SK-N-SH treated with all-trans-retinoic acid at 6 μM for 48 hours (cell line): ENCODE measurements around the gene PRM1.

ENCODE experiments used
- ATAC-seq: fragments of 200-7000 bp; cut with Tn5 transposase; 3 replicates; pipeline ENCODE4 v1.9.1; 2020; ENCODE audit warnings: mild to moderate bottlenecking, moderate library complexity
- ARNTL ChIP-seq: fragments of 450-650 bp; formaldehyde crosslinking; IDR thresholded peaks from 2 replicates; pipeline ENCODE4 v1.5.0; 2020; ENCODE audit warnings: low read depth, mild to moderate bottlenecking, moderate library complexity, borderline replicate concordance
- BACH2 ChIP-seq: fragments of 250-450 bp; sonication (Bioruptor Pico); IDR thresholded peaks from 2 replicates; pipeline ENCODE4 v1.9.0; 2021; ENCODE audit warnings: mild to moderate bottlenecking, borderline replicate concordance
- CSDC2 ChIP-seq: fragments of 250-450 bp; sonication (Bioruptor Pico); IDR thresholded peaks from 2 replicates; pipeline ENCODE4 v1.5.0; 2020; ENCODE audit warnings: mild to moderate bottlenecking, moderate library complexity
- ESRRG ChIP-seq: fragments of 250-450 bp; sonication (Bioruptor Pico); IDR thresholded peaks from 2 replicates; pipeline ENCODE4 v1.6.1; 2021; ENCODE audit warnings: mild to moderate bottlenecking
- GLIS3 ChIP-seq: fragments of 250-450 bp; sonication (Bioruptor Pico); IDR thresholded peaks from 2 replicates; pipeline ENCODE4 v1.5.0; 2020; ENCODE audit warnings: mild to moderate bottlenecking, moderate library complexity
- ISL1 ChIP-seq: fragments of 250-450 bp; sonication (Bioruptor Pico); IDR thresholded peaks from 2 replicates; pipeline ENCODE4 v2.1.2; 2022; ENCODE audit warnings: mild to moderate bottlenecking, moderate library complexity
- RARB ChIP-seq: fragments of 250-450 bp; sonication (Bioruptor Pico); IDR thresholded peaks from 2 replicates; pipeline ENCODE4 v1.8.0; 2021; ENCODE audit warnings: mild to moderate bottlenecking, moderate library complexity
- TCF4 ChIP-seq: fragments of 250-450 bp; sonication (Bioruptor Pico); IDR thresholded peaks from 2 replicates; pipeline ENCODE4 v1.8.0; 2021; ENCODE audit warnings: mild to moderate bottlenecking, moderate library complexity, borderline replicate concordance
- TOX ChIP-seq: fragments of 250-450 bp; sonication (Bioruptor Pico); IDR thresholded peaks from 2 replicates; pipeline ENCODE4 v1.8.0; 2021; ENCODE audit warnings: mild to moderate bottlenecking, moderate library complexity, borderline replicate concordance
- ZC3H10 ChIP-seq: fragments of 250-450 bp; sonication (Bioruptor Pico); IDR thresholded peaks from 2 replicates; pipeline ENCODE4 v1.5.1; 2021; ENCODE audit warnings: mild to moderate bottlenecking, moderate library complexity
- ZFP3 ChIP-seq: fragments of 250-450 bp; sonication (Bioruptor Pico); IDR thresholded peaks from 2 replicates; pipeline ENCODE4 v1.5.0; 2020; ENCODE audit warnings: mild to moderate bottlenecking, moderate library complexity
- ZFP30 ChIP-seq: fragments of 450-650 bp; formaldehyde crosslinking; IDR thresholded peaks from 2 replicates; pipeline ENCODE4 v1.5.0; 2022; ENCODE audit warnings: mild to moderate bottlenecking, moderate library complexity
- ZNF565 ChIP-seq: fragments of 450-650 bp; formaldehyde crosslinking; conservative IDR thresholded peaks from 2 replicates; pipeline ENCODE4 v1.5.0; 2020; ENCODE audit warnings: low read depth, mild to moderate bottlenecking, moderate library complexity
- ZNF70 ChIP-seq: fragments of 450-650 bp; formaldehyde crosslinking; IDR thresholded peaks from 2 replicates; pipeline ENCODE4 v1.5.0; 2020; ENCODE audit warnings: mild to moderate bottlenecking, moderate library complexity
- ZNF8 ChIP-seq: fragments of 450-650 bp; formaldehyde crosslinking; IDR thresholded peaks from 2 replicates; pipeline ENCODE4 v1.5.0; 2020; ENCODE audit warnings: mild to moderate bottlenecking, moderate library complexity
- TF ChIP-seq, protein P1 (sequence below): fragments of 250-450 bp; sonication (Bioruptor Pico); IDR thresholded peaks from 2 replicates; pipeline ENCODE4 v1.8.0; 2020; ENCODE audit warnings: mild to moderate bottlenecking, moderate library complexity, borderline replicate concordance
- TF ChIP-seq, protein P2 (sequence below): fragments of 250-450 bp; sonication (Bioruptor Pico); IDR thresholded peaks from 2 replicates; pipeline ENCODE4 v1.5.1; 2020; ENCODE audit warnings: low read depth, mild to moderate bottlenecking, moderate library complexity
- TF ChIP-seq, protein P3 (sequence below): fragments of 250-450 bp; sonication (Bioruptor Pico); IDR thresholded peaks from 2 replicates; pipeline ENCODE4 v1.8.0; 2021; ENCODE audit warnings: low read depth, mild to moderate bottlenecking, moderate library complexity, borderline replicate concordance

Gene PRM1

DNA sequence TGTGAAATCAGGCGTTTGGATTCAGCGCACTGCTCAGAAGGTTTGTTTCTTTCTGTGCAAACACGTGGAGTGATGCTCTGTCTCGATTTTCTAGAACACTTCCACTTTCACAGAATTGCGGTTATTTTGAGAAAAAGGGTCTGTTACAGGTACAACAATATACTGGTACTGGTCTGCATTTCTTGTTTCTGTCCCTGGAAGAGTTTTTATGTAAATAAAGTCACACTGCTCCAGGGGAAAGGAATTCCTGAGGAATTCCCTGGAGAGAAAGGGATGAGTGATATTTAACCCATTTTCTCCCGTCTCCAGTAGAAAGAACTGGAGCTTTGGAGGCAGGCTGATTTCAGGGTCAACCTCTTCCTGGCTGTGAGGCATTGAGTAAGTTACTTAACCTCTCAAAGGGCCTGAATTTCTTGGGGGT lies 48.0 kb upstream of the PRM1 start:
- TF ChIP-seq ESRRG = no peak
- no peak for TF ChIP-seq TOX (CRISPR knock-in tag)
- 0 out of 2 replicates have a peak, but pooled peaks have one; percentile 8 for TF ChIP-seq ISL1 (CRISPR knock-in tag)
- no peak for TF ChIP-seq ZC3H10 (CRISPR knock-in tag)
- TF ChIP-seq, protein P1, sequence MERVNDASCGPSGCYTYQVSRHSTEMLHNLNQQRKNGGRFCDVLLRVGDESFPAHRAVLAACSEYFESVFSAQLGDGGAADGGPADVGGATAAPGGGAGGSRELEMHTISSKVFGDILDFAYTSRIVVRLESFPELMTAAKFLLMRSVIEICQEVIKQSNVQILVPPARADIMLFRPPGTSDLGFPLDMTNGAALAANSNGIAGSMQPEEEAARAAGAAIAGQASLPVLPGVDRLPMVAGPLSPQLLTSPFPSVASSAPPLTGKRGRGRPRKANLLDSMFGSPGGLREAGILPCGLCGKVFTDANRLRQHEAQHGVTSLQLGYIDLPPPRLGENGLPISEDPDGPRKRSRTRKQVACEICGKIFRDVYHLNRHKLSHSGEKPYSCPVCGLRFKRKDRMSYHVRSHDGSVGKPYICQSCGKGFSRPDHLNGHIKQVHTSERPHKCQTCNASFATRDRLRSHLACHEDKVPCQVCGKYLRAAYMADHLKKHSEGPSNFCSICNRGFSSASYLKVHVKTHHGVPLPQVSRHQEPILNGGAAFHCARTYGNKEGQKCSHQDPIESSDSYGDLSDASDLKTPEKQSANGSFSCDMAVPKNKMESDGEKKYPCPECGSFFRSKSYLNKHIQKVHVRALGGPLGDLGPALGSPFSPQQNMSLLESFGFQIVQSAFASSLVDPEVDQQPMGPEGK = no peak
- TF ChIP-seq ZFP30 (CRISPR knock-in tag) = no peak
- no peak for TF ChIP-seq RARB (CRISPR knock-in tag)
- no peak for TF ChIP-seq ZNF70 (CRISPR knock-in tag)
- TF ChIP-seq ARNTL = no peak
- ATAC-seq = peak; percentile 49

DNA sequence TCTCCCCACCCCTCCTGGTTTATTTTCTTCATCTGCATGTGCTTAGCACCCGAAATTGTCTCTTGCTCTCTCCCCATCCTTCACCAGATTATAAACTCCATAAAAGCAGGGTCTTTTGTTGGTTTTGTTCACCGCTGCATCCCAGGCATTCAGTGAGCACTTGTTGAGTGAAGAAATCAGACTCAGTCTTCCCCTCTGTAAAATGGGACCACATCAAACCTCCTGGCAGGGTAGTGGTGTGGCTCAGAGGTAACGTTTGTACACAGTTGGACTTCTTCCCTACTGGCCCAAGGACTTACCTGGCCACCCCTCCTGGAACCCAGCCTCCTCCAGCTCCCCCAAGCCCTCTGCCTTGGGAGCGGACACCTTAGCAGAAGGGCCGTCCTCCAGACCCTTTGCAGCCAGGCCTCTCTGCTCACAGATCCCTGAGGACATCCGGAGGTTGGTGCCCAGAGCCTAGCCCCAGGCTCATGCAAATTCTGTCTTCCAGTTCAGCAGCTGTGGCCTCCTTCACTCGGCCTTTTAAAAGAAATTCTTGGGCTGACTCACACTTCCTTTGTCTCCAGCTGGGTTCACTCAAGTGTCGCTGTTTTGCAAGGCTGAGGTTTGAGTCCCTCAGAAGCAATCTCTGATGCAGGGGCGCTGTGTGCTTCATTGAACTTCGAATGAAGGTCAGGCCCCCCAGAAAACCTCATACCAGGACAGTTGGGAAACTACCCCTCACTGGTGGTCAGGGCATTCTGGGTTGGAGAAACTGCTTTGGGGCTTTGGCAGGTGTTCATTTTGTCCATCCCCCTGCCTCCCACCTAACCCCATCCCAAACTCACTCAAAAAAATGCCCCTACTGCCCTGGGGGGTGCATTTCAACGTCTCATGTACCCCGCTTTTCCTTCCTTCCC lies 47.3 kb upstream of the PRM1 start:
- peak; percentile 97 for ATAC-seq
- TF ChIP-seq, protein P2, sequence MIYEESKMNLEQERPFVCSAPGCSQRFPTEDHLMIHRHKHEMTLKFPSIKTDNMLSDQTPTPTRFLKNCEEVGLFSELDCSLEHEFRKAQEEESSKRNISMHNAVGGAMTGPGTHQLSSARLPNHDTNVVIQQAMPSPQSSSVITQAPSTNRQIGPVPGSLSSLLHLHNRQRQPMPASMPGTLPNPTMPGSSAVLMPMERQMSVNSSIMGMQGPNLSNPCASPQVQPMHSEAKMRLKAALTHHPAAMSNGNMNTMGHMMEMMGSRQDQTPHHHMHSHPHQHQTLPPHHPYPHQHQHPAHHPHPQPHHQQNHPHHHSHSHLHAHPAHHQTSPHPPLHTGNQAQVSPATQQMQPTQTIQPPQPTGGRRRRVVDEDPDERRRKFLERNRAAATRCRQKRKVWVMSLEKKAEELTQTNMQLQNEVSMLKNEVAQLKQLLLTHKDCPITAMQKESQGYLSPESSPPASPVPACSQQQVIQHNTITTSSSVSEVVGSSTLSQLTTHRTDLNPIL (CRISPR knock-in tag) = no peak
- TF ChIP-seq ZNF8 (CRISPR knock-in tag) (no peak), ZFP3 (CRISPR knock-in tag) (no peak)

DNA sequence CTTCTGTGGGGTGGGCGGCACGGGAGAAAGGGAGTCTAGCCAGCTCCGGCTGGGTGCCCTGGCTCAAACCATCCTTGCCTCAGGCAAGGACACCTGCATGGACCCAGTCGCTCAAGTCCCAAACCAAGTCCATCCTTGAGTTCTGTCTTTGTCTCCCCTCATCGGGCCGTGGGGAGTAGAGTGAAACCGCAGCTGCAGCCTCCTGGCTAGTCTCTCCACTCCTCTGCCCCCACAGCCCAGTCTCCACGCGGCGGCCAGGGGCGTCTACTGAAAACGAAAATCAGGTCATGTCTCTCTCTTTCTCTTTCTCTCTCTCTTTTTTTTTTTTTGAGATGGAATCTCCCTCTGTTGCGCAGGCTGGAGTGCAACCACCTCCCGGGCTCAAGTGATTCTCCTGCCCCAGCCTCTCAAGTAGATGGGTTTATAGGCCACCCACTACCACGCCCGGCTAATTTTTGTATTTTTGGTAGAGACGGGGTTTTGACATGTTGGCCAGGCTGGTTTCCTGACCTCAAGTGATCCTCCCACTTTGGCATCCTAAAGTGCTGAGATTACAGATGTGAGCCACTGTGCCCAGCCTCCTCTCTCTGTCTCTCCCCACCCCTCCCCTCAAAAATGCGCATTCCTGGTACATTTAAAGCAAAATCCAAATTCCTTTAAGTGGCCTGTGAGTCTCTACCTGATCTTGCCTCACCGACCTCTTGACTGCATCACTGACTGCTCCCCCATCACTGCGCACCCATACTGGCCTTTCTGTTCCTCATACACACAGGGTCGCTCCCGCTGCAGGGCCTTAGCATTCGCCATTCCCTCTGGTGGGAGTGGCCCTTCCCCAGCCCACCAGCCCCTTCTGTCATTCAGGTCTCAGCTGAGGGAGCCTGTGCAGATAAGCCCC lies 46.4 kb upstream of the PRM1 start:
- TF ChIP-seq, protein P3, sequence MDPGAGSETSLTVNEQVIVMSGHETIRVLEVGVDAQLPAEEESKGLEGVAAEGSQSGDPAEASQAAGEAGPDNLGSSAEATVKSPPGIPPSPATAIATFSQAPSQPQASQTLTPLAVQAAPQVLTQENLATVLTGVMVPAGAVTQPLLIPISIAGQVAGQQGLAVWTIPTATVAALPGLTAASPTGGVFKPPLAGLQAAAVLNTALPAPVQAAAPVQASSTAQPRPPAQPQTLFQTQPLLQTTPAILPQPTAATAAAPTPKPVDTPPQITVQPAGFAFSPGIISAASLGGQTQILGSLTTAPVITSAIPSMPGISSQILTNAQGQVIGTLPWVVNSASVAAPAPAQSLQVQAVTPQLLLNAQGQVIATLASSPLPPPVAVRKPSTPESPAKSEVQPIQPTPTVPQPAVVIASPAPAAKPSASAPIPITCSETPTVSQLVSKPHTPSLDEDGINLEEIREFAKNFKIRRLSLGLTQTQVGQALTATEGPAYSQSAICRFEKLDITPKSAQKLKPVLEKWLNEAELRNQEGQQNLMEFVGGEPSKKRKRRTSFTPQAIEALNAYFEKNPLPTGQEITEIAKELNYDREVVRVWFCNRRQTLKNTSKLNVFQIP (CRISPR knock-in tag) = no peak
- TF ChIP-seq ARNTL = no peak
- TF ChIP-seq GLIS3 (CRISPR knock-in tag) = no peak
- no peak for TF ChIP-seq TCF4 (CRISPR knock-in tag)
- no peak for TF ChIP-seq ESRRG
- TF ChIP-seq ZNF565 (CRISPR knock-in tag) = no peak
- TF ChIP-seq ZFP3 (CRISPR knock-in tag) = no peak
- TF ChIP-seq ISL1 (CRISPR knock-in tag) = no peak
- ATAC-seq = no peak

DNA sequence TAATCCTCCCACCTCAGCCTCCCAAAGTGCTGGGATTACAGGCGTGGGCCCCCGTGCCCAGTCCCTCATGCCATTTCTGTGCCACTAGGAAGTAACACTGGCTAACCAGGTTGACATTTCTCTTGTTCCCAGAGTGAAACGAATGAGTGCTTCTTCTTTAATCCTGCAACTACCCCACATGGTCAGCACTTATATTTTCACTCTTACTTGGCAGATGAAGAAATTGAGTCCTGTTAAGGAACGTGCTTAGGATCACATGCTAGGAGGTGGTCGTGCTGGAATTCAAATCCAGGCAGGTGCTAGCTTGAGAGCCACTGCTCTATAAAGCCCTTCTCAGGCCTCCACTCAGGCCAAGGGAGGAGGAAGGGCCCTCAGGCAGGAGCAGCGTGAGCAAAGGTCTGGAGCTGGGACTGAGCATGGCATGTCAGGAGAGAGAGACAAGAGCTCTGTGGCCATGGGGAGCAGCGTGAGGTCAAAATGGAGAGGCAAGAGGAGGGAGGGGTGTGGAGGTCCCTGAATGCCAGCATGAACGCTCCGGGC lies 45.7 kb upstream of the PRM1 start:
- TF ChIP-seq CSDC2 (CRISPR knock-in tag) = no peak
- no peak for TF ChIP-seq TCF4 (CRISPR knock-in tag)
- TF ChIP-seq ZFP30 (CRISPR knock-in tag) = no peak
- no peak for TF ChIP-seq BACH2 (CRISPR knock-in tag)
- TF ChIP-seq, protein P1 = no peak
- ATAC-seq = no peak
